Body of pancreas (tissue), 4 donors: ENCODE results near the gene XRRA1. TPM values are rescaled to one million over a fixed set of nuclear protein-coding genes. Genes with fewer than 3 reads are reported as not detected.
"Not testable (repeated sequence)": the region's sequence is repeated elsewhere in the genome, so short reads cannot be mapped to it uniquely, and the experiment has no call there.

ENCODE experiments used
- ATAC-seq: fragments of 150-250 bp; one replicate; pipeline ENCODE4 v1.9.1; 2016
- DNase-seq, 4 donors: peaks; one replicate each; pipeline ENCODE4 v3.0.0-alpha.2; 2019
- H3K27ac ChIP-seq, 4 donors: fragments of 200-600 bp; sonication (generic); 1 replicate in 3 of 4; 2 replicates in 1 of 4; pipeline versions ENCODE4 v1.5.1 to v1.6.1; 2016 to 2019; ENCODE audit warnings: mild to moderate bottlenecking in 1 of 4, mixed read lengths in 1 of 4, moderate library complexity in 1 of 4
- H3K27me3 ChIP-seq, 2 donors: fragments of 200-600 bp; sonication (generic); one replicate each; pipeline ENCODE4 v1.6.0; 2016; ENCODE audit warnings: mild to moderate bottlenecking in 1 of 2
- H3K36me3 ChIP-seq, 2 donors: fragments of 200-600 bp; sonication (generic); replicated peaks in 1 of 2; 2 replicates each; pipeline ENCODE4 v1.5.1; 2016; ENCODE audit warnings: low read depth in 2 of 2; ENCODE audit not compliant: insufficient read depth in 1 of 2
- H3K4me1 ChIP-seq: fragments of 200-600 bp; sonication (generic); one replicate; pipeline ENCODE4 v1.6.0; 2016
- H3K4me3 ChIP-seq, 2 donors: fragments of 200-600 bp; sonication (generic); 1 replicate in 1 of 2; 2 replicates in 1 of 2; pipeline ENCODE4 v1.5.1; 2016 to 2019
- H3K9me3 ChIP-seq, 3 donors: fragments of 200-600 bp; sonication (generic); 1 replicate in 2 of 3; 2 replicates in 1 of 3; pipeline ENCODE4 v1.5.1; 2016
- CTCF ChIP-seq, 7 experiments: fragments of 450-650 bp in 4 of 7; fragments of 200-600 bp in 3 of 7; sonication (generic) in 3 of 7; IDR thresholded peaks; one replicate each; pipeline ENCODE4 v1.5.1; 2016 to 2019; ENCODE audit warnings: antibody characterized with exemption in 7 of 7
- POLR2A ChIP-seq, 3 donors: fragments of 450-650 bp; IDR thresholded peaks; one replicate each; pipeline ENCODE4 v1.6.1; 2016; ENCODE audit warnings: antibody characterized with exemption in 3 of 3, mild to moderate bottlenecking in 2 of 3
- WGBS, 2 donors: methylation state at CpG; one replicate each; pipeline ENCODE4 v1.1.5; 2017; 5-methylcytosine and 5-hydroxymethylcytosine counted together
- intact Hi-C: fragments of 100-400 bp; cut with DNase I; formaldehyde crosslinking; loops from one replicate; pipeline ENCODE4 v1.15.1; 2023
- total RNA-seq, 2 donors: library from RNA; depleted of rRNA; stranded (reverse); fragments of >200 nt; gene quantifications; one replicate each; pipeline ENCODE4 v1.1.0, GENCODE V29; 2016

The XRRA1 gene
- total RNA-seq, 2 donors from 2014 or later = 15.6 to 35.3 TPM

GRCh38 chr11:74980634-74981033, 31.7 kb upstream of the XRRA1 start:
- Histone ChIP-seq H3K4me3 (no peak overlapping the region), H3K4me1 (no peaks in the 10 kb centered on the region), H3K36me3 (peaks cover 0 to 15% of the 10 kb centered on the region in 2 donors), H3K9me3 (no peaks in the 10 kb centered on the region), H3K27ac (no peak overlapping the region), H3K27me3 (no peaks in the 10 kb centered on the region)
- intact Hi-C loops = no loop called here
- no peak for ATAC-seq
- 93 to 97% methylated on average over 2 of the region's 2 CpGs for WGBS, 2 donors
- TF ChIP-seq POLR2A (IDR thresholded peaks at IDR 0.05) = no peak
- no peak for TF ChIP-seq CTCF (IDR thresholded peaks at IDR 0.05)
- DNase-seq = no peak

DNA sequence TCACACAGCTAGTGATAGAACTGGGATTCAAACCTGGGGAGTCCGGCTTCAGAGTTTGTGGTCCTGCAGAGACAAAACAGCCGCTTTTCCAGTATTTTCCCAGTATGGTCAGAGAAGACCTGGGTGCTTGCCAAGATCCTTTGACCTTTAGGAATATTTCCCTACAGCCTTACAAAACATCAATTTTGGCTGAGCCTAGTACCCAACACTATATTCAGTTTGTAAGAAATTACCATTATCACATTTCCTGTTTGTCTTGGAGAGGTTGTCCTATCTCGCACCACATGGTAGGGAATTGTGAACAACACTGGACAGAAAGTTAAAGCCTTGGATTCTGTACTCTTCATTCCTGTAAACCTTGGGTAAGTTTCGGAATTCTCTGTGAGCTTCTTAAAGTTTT, 29.1 kb upstream of the XRRA1 start:
- TF ChIP-seq CTCF (IDR thresholded peaks at IDR 0.05) (no peak), POLR2A (IDR thresholded peaks at IDR 0.05) (no peak)
- Histone ChIP-seq H3K27me3 (no peaks in the 10 kb centered on the region), H3K27ac (no peak overlapping the region), H3K36me3 (peaks cover 0 to 19% of the 10 kb centered on the region in 2 donors), H3K4me1 (no peaks in the 10 kb centered on the region), H3K4me3 (no peak overlapping the region), H3K9me3 (no peaks in the 10 kb centered on the region)
- intact Hi-C loops = no loop called here
- DNase-seq = no peak
- ATAC-seq = no peak
- 92 to 93% methylated on average over 4 of the region's 4 CpGs for WGBS, 2 donors

- WGBS, 2 donors = 74% methylated on average over 6 of the region's 6 CpGs
- intact Hi-C loops = no loop called here
- no peak overlapping the region for H3K4me3 ChIP-seq
- no peaks in the 10 kb centered on the region for H3K27me3 ChIP-seq
- DNase-seq (no peak), ATAC-seq (no peak)
- TF ChIP-seq POLR2A (IDR thresholded peaks at IDR 0.05) (no peak), CTCF (IDR thresholded peaks at IDR 0.05) (no peak)
- H3K4me1 ChIP-seq = no peaks in the 10 kb centered on the region
- H3K36me3 ChIP-seq = peaks cover 6 to 17% of the 10 kb centered on the region in 2 donors
- no peak overlapping the region for H3K27ac ChIP-seq
- no peaks in the 10 kb centered on the region for H3K9me3 ChIP-seq
Observed at GRCh38 chr11:74971424-74971823, 22.5 kb upstream of the XRRA1 start.

GRCh38 chr11:74970852-74971395, 22.0 kb upstream of the XRRA1 start:
- TF ChIP-seq CTCF (IDR thresholded peaks at IDR 0.05) (no peak), POLR2A (IDR thresholded peaks at IDR 0.05) (no peak)
- peaks cover 6 to 15% of the 10 kb centered on the region in 2 donors for H3K36me3 ChIP-seq
- H3K4me3 ChIP-seq = no peak overlapping the region
- no peaks in the 10 kb centered on the region for H3K9me3 ChIP-seq
- intact Hi-C loops = no loop called here
- WGBS, 2 donors = 65 to 79% methylated on average over 1 of the region's 1 CpG
- no peak overlapping the region for H3K27ac ChIP-seq
- no peak for DNase-seq
- no peaks in the 10 kb centered on the region for H3K4me1 ChIP-seq
- H3K27me3 ChIP-seq = no peaks in the 10 kb centered on the region
- ATAC-seq = no peak

GRCh38 chr11:74966651-74967050, 17.8 kb upstream of the XRRA1 start:
- Histone ChIP-seq H3K4me1 (peaks cover 30% of the 10 kb centered on the region), H3K27me3 (no peaks in the 10 kb centered on the region), H3K36me3 (peaks cover 0 to 5% of the 10 kb centered on the region in 2 donors), H3K9me3 (no peaks in the 10 kb centered on the region), H3K4me3 (no peak overlapping the region), H3K27ac (no peak overlapping the region)
- ATAC-seq (no peak), DNase-seq (no peak)
- 80 to 89% methylated on average over 5 of the region's 5 CpGs for WGBS, 2 donors
- intact Hi-C loops = no loop called here
- TF ChIP-seq POLR2A (IDR thresholded peaks at IDR 0.05) (no peak), CTCF (IDR thresholded peaks at IDR 0.05) (no peak)

DNA sequence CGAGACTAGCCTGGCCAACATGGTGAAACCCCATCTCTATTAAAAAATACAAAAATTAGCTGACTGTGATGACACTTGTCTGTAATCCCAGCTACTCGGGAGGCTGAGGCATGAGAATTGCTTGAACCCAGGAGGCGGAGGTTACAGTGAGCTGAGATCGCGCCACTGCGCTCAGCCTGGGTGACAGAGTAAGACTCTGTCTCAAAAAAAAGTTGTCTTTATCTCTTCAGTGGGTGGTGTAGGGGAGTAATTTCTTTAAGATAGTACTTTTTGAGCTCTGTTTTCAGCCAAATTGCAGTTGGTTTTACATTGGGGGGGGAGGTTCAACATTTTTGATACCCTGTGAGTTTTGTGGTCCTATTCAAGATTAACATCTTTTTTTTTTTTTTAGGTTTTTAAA, 11.2 kb upstream of the XRRA1 start:
- DNase-seq, H3K27ac ChIP-seq, H3K4me3 ChIP-seq, H3K9me3 ChIP-seq, H3K36me3 ChIP-seq, H3K27me3 ChIP-seq, ATAC-seq, intact Hi-C loops: not testable (repeated sequence)
- peaks cover 65% of the 10 kb centered on the region for H3K4me1 ChIP-seq
- 90 to 91% methylated on average over 6 of the region's 6 CpGs for WGBS, 2 donors
